NCI-H1436 (cell line): ENCODE measurements around the gene CACNA1C.

Experiments
- DNase-seq: peaks from one replicate; lab custom pipeline; 2025; lab: John Stamatoyannopoulos, UW

CACNA1C gene

GRCh38 chr12:2205996-2206395 is 153.2 kb downstream of the CACNA1C start:
- no peak for DNase-seq

- DNase-seq, result no peak
These were observed 156.2 kb downstream of the CACNA1C start for GRCh38 chr12:2208837-2209635.

GRCh38 chr12:2211119-2211518 is 158.3 kb downstream of the CACNA1C start:
- no peak for DNase-seq

DNA sequence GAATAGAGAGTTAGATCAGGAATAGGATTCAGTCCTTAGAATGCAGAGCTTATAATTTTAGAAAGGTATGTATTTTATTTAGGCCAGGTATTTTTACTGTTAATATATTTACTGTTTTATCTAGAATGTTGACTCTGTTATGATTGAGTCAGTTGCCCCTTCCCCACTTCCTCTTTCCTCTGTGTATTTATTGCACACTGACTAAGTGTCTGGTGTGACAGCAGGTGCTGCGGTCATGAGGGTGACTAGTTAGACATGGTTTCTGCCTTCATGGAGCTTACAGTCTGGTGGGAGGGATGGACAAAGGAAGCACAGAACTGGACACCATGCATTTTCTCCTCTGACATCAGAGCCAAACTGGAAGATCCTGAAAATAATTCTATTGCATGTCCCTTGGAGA is 159.8 kb downstream of the CACNA1C start:
- no peak for DNase-seq

GRCh38 chr12:2212971-2213869 is 160.4 kb downstream of the CACNA1C start:
- DNase-seq, result no peak

DNA sequence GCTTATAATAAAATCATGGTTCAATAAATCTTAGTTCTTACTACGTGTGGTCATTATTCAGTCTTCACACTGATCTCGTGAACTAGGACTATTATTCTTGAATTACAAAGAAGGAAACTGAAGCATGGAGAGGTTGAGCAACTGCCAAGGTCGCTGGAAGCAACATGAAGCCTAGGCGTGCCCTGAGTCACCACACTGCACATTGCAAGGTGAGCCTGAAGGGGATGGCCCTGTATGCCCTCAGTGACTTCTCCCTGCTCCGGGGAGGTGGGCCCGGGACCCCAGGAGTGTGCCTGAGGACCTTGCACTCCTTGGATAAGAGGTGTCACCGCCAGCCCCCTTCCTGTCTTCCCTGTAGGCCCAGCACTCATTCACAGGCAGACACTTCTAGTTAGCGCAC is 161.6 kb downstream of the CACNA1C start:
- no peak for DNase-seq

- DNase-seq, result no peak
These were observed 163.1 kb downstream of the CACNA1C start for GRCh38 chr12:2215709-2216560.

GRCh38 chr12:2218706-2219105 is 165.9 kb downstream of the CACNA1C start:
- no peak for DNase-seq

GRCh38 chr12:2221030-2221621 is 168.3 kb downstream of the CACNA1C start:
- no peak for DNase-seq

- no peak for DNase-seq
These were observed 169.9 kb downstream of the CACNA1C start for GRCh38 chr12:2222691-2223090.

- DNase-seq, result no peak
These were observed 172.2 kb downstream of the CACNA1C start for GRCh38 chr12:2224961-2225360.

DNA sequence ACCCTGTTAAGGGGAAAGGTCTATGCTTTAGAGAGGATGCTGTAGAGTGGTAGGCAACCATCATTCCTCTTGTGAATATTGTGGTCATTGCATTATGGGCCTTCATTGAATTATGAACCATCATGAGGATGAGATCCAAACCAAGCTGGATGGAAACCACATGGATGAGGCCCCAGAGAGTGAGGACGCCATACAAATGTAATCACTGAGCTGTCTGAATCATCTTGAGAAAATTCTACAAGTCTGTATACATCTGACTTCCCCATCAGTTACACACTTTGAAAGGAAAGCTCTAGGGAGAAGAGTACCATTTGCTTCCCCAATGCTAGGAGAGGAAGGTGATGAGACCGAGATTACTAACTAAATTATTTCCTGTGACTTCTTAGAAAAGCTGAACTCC is 172.9 kb downstream of the CACNA1C start:
- no peak for DNase-seq

DNA sequence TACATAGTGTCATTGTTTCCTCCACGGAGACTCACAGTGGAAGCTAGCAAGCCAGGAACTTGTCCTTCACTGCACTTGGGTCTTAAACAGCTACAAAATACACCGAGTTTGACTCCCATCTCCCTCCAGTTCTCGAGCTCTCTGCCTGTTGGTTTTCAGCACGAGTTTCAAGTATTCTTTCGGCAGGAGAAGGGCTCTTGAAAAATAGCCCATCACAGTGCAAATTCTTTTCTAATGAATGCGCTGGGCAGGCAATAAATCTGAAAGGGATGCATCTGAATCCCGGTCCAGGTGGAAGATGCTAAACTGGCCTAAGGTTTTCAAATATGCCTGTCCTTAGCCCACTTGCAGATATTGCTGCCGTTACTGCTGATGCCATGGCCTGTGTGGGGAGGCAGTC is 173.9 kb downstream of the CACNA1C start:
- no peak for DNase-seq

DNA sequence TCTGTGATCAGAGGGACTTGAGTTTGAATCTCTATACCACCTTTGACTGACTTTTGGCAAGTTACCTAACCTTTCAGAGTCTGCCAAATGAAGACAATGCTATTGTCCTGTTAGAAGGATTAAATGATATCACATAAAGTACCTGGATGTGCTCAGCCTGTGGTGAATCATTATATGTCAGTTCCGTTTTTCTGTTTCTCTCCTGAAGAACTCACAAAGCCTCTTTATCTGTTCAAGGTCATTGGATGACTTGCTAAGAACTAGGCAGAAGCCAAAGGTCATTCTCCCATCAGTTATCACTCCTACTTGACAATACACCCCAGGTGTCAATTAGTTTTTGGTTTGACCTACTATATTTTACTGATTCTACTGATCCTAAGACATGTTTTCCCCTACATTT is 174.6 kb downstream of the CACNA1C start:
- no peak for DNase-seq

DNA sequence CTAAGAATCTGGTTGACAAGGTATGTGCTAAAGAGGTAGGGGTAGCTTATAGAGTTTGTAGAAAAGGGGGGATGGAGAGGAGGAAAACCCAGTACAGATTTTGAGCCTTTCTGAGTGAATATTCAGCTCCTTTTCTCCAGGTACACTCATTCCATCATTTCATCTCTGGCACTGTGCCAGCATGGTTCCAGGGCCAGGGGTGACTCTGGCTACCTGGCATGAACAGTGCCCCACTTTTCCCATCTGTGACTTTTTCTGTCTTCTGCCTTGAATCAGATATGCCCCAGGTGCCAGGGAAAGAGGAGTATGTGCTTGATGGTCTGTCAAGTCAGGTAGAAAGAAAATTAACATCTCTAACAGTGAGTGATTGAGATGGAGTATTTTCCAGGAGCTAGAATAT is 175.7 kb downstream of the CACNA1C start:
- no peak for DNase-seq

DNA sequence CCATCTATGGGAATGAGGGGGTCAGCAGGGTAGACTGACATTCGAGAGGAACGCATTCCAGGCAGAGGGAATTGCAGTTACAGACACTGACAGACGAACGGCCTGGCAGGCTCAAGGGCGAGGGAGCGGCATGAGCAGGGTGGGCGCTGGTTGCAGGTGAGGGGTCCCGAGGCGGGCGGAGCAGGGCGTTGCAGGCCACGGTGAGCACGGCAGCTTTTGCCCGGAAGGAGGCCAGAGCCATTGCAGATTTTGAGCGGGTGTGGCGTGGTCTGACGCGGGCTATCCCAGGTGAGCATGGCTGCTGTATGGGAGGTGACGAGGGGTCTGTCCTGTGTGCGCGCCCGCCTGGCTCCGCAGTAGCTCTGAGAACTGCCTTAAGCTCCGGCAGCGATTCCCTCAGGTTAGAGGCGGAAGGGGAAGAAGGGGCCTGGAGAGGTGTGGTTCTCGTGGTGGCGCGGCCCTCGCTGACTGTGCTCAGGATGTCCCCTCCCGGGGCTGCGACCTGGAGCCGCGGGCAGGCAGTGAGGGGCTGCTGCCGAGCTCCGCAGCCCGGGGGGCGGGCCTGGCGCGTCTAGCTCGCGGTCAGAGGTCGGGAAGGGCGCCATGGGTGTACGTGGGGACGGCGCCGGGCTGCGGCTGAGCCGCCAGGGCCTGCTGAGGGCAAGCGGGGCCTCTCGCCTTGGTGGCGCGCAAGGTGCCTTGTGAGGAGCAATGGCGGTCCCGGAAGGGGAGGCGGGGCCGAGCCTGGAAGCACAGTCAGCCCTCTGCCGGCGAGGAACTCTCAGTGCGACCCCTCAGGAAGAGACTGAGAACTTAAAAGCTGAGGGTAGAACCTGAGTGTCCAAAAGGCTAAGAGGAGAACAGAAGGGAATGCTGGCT is 177.1 kb downstream of the CACNA1C start:
- no peak for DNase-seq

GRCh38 chr12:2231011-2231595 is 178.3 kb downstream of the CACNA1C start:
- no peak for DNase-seq

GRCh38 chr12:2231956-2232355 is 179.2 kb downstream of the CACNA1C start:
- no peak for DNase-seq

DNA sequence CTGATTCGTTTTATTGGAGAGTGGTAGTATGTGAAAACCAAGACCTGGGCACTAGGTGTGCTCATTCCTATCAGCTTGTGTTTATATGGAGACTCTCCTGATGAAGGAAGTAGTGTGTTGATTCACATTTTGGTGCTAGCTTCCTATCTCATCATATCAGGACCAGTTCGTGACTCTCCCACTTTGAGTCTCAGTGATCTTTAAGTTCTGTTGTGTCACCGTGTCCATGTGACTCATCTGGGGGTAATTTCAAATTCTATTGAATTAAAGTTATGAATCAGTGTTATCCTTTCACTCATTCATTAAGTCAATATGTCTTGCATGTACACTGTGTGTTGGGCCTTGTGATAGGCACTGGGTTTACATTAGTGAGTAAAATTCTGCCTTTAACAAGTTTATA is 180.2 kb downstream of the CACNA1C start:
- DNase-seq, result no peak

- no peak for DNase-seq
These were observed 181.3 kb downstream of the CACNA1C start for GRCh38 chr12:2234091-2234490.
